GM12865 (cell line): ENCODE measurements around the gene WEE1.
A peak's percentile ranks its signal among the peaks of the same experiment; 100 is the strongest.

Experiments
- DNase-seq: peaks from one replicate; pipeline ENCODE4 v3.0.0; 2010; ENCODE audit warnings: low read depth
- H3K4me3 ChIP-seq: 2 replicates; pipeline ENCODE4 v1.5.1; 2011; ENCODE audit warnings: mild to moderate bottlenecking, low read depth, low read length, control low read depth
- TF ChIP-seq, protein P1 (sequence below): IDR thresholded peaks from 2 replicates; pipeline ENCODE4 v1.5.1; 2011; ENCODE audit warnings: low read length, control low read depth, low read depth, inconsistent platforms; ENCODE audit not compliant: insufficient read depth; ENCODE audit errors: missing control alignments

The WEE1 gene

GRCh38 chr11:9571071-9571762 lies 2.3 kb upstream of the WEE1 start:
- TF ChIP-seq, protein P1, sequence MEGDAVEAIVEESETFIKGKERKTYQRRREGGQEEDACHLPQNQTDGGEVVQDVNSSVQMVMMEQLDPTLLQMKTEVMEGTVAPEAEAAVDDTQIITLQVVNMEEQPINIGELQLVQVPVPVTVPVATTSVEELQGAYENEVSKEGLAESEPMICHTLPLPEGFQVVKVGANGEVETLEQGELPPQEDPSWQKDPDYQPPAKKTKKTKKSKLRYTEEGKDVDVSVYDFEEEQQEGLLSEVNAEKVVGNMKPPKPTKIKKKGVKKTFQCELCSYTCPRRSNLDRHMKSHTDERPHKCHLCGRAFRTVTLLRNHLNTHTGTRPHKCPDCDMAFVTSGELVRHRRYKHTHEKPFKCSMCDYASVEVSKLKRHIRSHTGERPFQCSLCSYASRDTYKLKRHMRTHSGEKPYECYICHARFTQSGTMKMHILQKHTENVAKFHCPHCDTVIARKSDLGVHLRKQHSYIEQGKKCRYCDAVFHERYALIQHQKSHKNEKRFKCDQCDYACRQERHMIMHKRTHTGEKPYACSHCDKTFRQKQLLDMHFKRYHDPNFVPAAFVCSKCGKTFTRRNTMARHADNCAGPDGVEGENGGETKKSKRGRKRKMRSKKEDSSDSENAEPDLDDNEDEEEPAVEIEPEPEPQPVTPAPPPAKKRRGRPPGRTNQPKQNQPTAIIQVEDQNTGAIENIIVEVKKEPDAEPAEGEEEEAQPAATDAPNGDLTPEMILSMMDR: no peak

GRCh38 chr11:9571763-9572115 lies 1.7 kb upstream of the WEE1 start:
- no peak for DNase-seq
- TF ChIP-seq, protein P1: no peak
- no peak overlapping the region for H3K4me3 ChIP-seq

More at GRCh38 chr11:9571071-9571762, 2.3 kb upstream of the WEE1 start:
- H3K4me3 ChIP-seq: no peak overlapping the region
- DNase-seq: no peak

GRCh38 chr11:9573775-9574621 lies 528 bp downstream of the WEE1 start:
- peak; percentile 56 for DNase-seq
- peak overlapping the region; percentile 97 for H3K4me3 ChIP-seq
- TF ChIP-seq, protein P1: no peak

- peak; percentile 37 for DNase-seq
- TF ChIP-seq, protein P1: no peak
- peak overlapping the region; percentile 97 for H3K4me3 ChIP-seq
Measured at GRCh38 chr11:9574622-9575259, 1.3 kb downstream of the WEE1 start.

GRCh38 chr11:9575260-9576240 lies 2.1 kb downstream of the WEE1 start:
- peak overlapping the region; percentile 97 for H3K4me3 ChIP-seq
- TF ChIP-seq, protein P1: no peak
- DNase-seq: peak; percentile 43
